ENCODE measurements around the gene NXPH1.

Gene NXPH1

GRCh38 chr7:8531991-8532515, 98.6 kb downstream of the NXPH1 start:
- no peaks in the 10 kb centered on the region for H3K4me1 ChIP-seq
- H3K4me2 ChIP-seq: no peak overlapping the region
- no peaks in the 10 kb centered on the region for H3K9me3 ChIP-seq
- no peak overlapping the region for H3K4me3 ChIP-seq
- no peaks in the 10 kb centered on the region for H3K36me3 ChIP-seq
- TF ChIP-seq Cebpa-rat (IDR thresholded peaks at IDR 0.05): no peak
- H3K9ac ChIP-seq: no peak overlapping the region
- H3K27me3 ChIP-seq: no peaks in the 10 kb centered on the region
- H4K20me1 ChIP-seq: no peaks in the 10 kb centered on the region
- no peak overlapping the region for H3K27ac ChIP-seq

- Histone ChIP-seq H3K9ac (no peak overlapping the region), H3K9me3 (no peaks in the 10 kb centered on the region), H3K27me3 (no peaks in the 10 kb centered on the region), H3K4me1 (no peaks in the 10 kb centered on the region), H3K4me3 (no peak overlapping the region), H3K27ac (no peak overlapping the region), H4K20me1 (no peaks in the 10 kb centered on the region), H3K4me2 (no peak overlapping the region), H3K36me3 (no peaks in the 10 kb centered on the region)
- TF ChIP-seq Cebpa-rat (IDR thresholded peaks at IDR 0.05): no peak
Observed at GRCh38 chr7:8536431-8536830, 103.0 kb downstream of the NXPH1 start.

DNA sequence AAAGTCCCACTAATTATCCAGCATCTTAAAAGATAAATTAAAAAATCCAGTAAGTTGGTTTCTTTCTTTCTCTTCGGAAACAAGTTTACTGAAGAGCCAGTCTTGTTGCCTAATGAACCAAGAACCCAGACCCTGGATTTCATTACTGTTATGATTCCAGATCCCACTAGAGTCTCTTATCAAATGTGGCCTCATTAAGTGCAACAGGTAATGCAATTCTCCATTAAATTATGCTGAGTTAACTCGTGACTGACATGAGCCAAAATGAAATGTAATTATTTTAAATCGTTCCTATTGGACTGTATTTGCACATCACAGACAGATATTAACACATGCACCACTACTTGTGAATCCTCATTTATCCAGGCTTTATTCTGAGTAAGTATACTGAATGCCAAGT, 115.6 kb downstream of the NXPH1 start:
- Histone ChIP-seq H4K20me1 (no peaks in the 10 kb centered on the region), H3K4me2 (no peak overlapping the region), H3K36me3 (no peaks in the 10 kb centered on the region), H3K9ac (no peak overlapping the region), H3K4me1 (no peaks in the 10 kb centered on the region), H3K27me3 (no peaks in the 10 kb centered on the region), H3K4me3 (no peak overlapping the region), H3K27ac (no peak overlapping the region), H3K9me3 (no peaks in the 10 kb centered on the region)
- TF ChIP-seq Cebpa-rat (IDR thresholded peaks at IDR 0.05): no peak

DNA sequence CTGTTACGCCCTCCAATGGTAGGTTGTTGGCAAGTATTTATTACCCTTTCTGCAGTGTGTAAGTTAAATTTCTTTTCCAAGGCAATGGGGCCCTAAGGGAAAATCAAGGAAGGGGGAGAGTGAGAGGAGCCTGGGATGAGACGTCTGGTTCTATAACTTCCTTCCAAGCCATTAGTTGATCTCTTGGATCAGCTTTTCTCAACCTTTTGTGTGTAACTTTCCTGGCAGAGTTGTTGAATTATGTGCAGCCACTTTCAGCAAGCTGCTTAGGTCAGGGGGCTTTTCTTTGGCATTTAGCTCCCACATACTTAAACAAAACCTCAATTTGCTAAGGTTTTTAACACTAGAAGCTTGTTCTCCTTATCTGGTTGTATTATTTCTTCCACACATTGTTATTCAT, 127.1 kb downstream of the NXPH1 start:
- H3K4me1 ChIP-seq: no peaks in the 10 kb centered on the region

DNA sequence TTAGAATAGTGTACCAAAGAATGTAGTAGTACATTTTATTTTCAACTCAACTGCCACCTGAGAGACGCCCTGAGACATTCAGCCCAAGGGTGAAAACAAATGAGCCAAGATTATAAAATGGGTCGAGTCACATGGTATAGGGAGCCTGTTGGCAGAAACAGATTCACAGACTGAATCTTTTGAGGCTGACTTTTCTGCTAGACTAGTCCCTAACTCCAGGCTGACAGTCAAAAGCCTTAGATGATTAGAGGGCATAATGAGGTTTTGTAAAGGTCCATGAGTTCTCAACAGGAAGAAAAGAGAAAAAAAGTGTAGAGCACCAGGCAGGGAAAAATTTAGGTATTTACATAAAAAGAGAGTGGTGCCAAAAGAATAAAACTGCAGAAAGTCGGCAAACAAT, 128.0 kb downstream of the NXPH1 start:
- H3K4me1 ChIP-seq: no peaks in the 10 kb centered on the region
- H3K4me3 ChIP-seq: no peak overlapping the region
- H4K20me1 ChIP-seq: no peaks in the 10 kb centered on the region
- no peaks in the 10 kb centered on the region for H3K9me3 ChIP-seq
- H3K36me3 ChIP-seq: no peaks in the 10 kb centered on the region
- no peak overlapping the region for H3K4me2 ChIP-seq
- no peak overlapping the region for H3K27ac ChIP-seq
- no peak overlapping the region for H3K9ac ChIP-seq
- H3K27me3 ChIP-seq: no peaks in the 10 kb centered on the region
- TF ChIP-seq Cebpa-rat (IDR thresholded peaks at IDR 0.05): no peak

More for the DNA sequence above, 127.1 kb downstream of the NXPH1 start:
- no peak overlapping the region for H3K4me3 ChIP-seq
- no peaks in the 10 kb centered on the region for H3K36me3 ChIP-seq
- H4K20me1 ChIP-seq: no peaks in the 10 kb centered on the region
- no peak overlapping the region for H3K27ac ChIP-seq
- TF ChIP-seq Cebpa-rat (IDR thresholded peaks at IDR 0.05): no peak
- H3K9ac ChIP-seq: no peak overlapping the region
- no peaks in the 10 kb centered on the region for H3K27me3 ChIP-seq
- H3K9me3 ChIP-seq: no peaks in the 10 kb centered on the region
- no peak overlapping the region for H3K4me2 ChIP-seq

- no peaks in the 10 kb centered on the region for H3K9me3 ChIP-seq
- H3K27me3 ChIP-seq: no peaks in the 10 kb centered on the region
- TF ChIP-seq Cebpa-rat (IDR thresholded peaks at IDR 0.05): no peak
- H3K4me1 ChIP-seq: no peaks in the 10 kb centered on the region
- no peak overlapping the region for H3K4me2 ChIP-seq
- no peaks in the 10 kb centered on the region for H3K36me3 ChIP-seq
- H3K4me3 ChIP-seq: no peak overlapping the region
- no peaks in the 10 kb centered on the region for H4K20me1 ChIP-seq
- no peak overlapping the region for H3K27ac ChIP-seq
- H3K9ac ChIP-seq: no peak overlapping the region
Observed at GRCh38 chr7:8564281-8564680, 130.9 kb downstream of the NXPH1 start.

DNA sequence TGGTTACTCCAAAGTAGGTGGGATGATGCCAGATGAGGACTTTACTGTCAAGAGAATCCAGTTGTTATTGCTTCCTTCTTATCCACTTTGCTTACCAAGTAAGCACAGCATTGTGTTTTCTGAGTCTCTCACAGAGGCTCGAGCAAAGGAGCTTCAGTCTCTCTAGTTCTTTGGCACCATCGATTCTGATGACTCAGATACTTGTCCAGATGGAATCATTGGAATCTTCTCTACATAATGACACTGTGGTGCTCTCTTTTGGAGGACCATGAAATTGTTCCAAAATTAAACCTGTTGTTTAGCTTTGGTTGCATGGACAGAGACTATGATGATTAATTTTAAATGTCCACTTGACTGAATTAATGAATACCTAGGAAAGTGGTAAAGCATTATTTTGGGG, 132.6 kb downstream of the NXPH1 start:
- Histone ChIP-seq H3K4me1 (no peaks in the 10 kb centered on the region), H3K27me3 (no peaks in the 10 kb centered on the region), H3K4me3 (no peak overlapping the region), H3K36me3 (no peaks in the 10 kb centered on the region), H3K9ac (no peak overlapping the region), H3K9me3 (no peaks in the 10 kb centered on the region), H3K27ac (no peak overlapping the region), H4K20me1 (no peaks in the 10 kb centered on the region), H3K4me2 (no peak overlapping the region)
- TF ChIP-seq Cebpa-rat (IDR thresholded peaks at IDR 0.05): no peak

GRCh38 chr7:8567626-8568025, 134.2 kb downstream of the NXPH1 start:
- Histone ChIP-seq H3K27ac (no peak overlapping the region), H3K9me3 (no peaks in the 10 kb centered on the region), H3K27me3 (no peaks in the 10 kb centered on the region)

GRCh38 chr7:8579661-8580194, 146.3 kb downstream of the NXPH1 start:
- no peaks in the 10 kb centered on the region for H3K27me3 ChIP-seq
- TF ChIP-seq Cebpa-rat (IDR thresholded peaks at IDR 0.05): no peak
- H3K9ac ChIP-seq: no peak overlapping the region
- H3K4me2 ChIP-seq: no peak overlapping the region
- no peaks in the 10 kb centered on the region for H3K36me3 ChIP-seq
- no peaks in the 10 kb centered on the region for H3K9me3 ChIP-seq
- H4K20me1 ChIP-seq: no peaks in the 10 kb centered on the region
- no peak overlapping the region for H3K27ac ChIP-seq
- no peak overlapping the region for H3K4me3 ChIP-seq
- peaks cover 9% of the 10 kb centered on the region for H3K4me1 ChIP-seq

More at GRCh38 chr7:8567626-8568025, 134.2 kb downstream of the NXPH1 start:
- H4K20me1 ChIP-seq: no peaks in the 10 kb centered on the region
- H3K36me3 ChIP-seq: no peaks in the 10 kb centered on the region
- H3K4me1 ChIP-seq: no peaks in the 10 kb centered on the region
- no peak overlapping the region for H3K4me3 ChIP-seq
- H3K9ac ChIP-seq: no peak overlapping the region
- H3K4me2 ChIP-seq: no peak overlapping the region
- no peak for TF ChIP-seq Cebpa-rat (IDR thresholded peaks at IDR 0.05)

- no peak overlapping the region for H3K27ac ChIP-seq
- no peaks in the 10 kb centered on the region for H3K36me3 ChIP-seq
- no peak for TF ChIP-seq Cebpa-rat (IDR thresholded peaks at IDR 0.05)
- H3K9me3 ChIP-seq: no peaks in the 10 kb centered on the region
- H4K20me1 ChIP-seq: no peaks in the 10 kb centered on the region
- H3K27me3 ChIP-seq: no peaks in the 10 kb centered on the region
- no peak overlapping the region for H3K4me2 ChIP-seq
- no peak overlapping the region for H3K4me3 ChIP-seq
- H3K4me1 ChIP-seq: peaks cover 9% of the 10 kb centered on the region
- no peak overlapping the region for H3K9ac ChIP-seq
Observed at GRCh38 chr7:8581842-8582241, 148.4 kb downstream of the NXPH1 start.

GRCh38 chr7:8582728-8583127, 149.3 kb downstream of the NXPH1 start:
- Histone ChIP-seq H3K27ac (no peak overlapping the region), H3K4me3 (no peak overlapping the region), H4K20me1 (no peaks in the 10 kb centered on the region), H3K36me3 (no peaks in the 10 kb centered on the region), H3K9ac (no peak overlapping the region), H3K27me3 (no peaks in the 10 kb centered on the region), H3K4me2 (no peak overlapping the region), H3K9me3 (no peaks in the 10 kb centered on the region), H3K4me1 (peaks cover 5% of the 10 kb centered on the region)
- no peak for TF ChIP-seq Cebpa-rat (IDR thresholded peaks at IDR 0.05)

All from BLaER1 (cell line).